ENCODE measurements around the gene NEK6. TPM values are rescaled to one million over a fixed set of nuclear protein-coding genes. Genes with fewer than 3 reads are reported as not detected.

NEK6 gene
- total RNA-seq, 2 donors from 2014 or later: 15.5 to 23.6 TPM

GRCh38 chr9:124334568-124335319 is 77.0 kb downstream of the NEK6 start:
- WGBS, 2 donors: 87 to 91% methylated on average over 14 to 15 of the region's 15 CpGs
- DNase-seq (no peak), ATAC-seq (no peak)
- H3K4me3 ChIP-seq: no peak overlapping the region
- H3K36me3 ChIP-seq (replicated peaks in 1 of 2; ENCODE audit: insufficient read depth in 1 of 2, low read depth in 2 of 2): peaks cover 0 to 10% of the 10 kb centered on the region in 2 donors
- H3K9me3 ChIP-seq: peaks cover 0 to 9% (median 0%) of the 10 kb centered on the region in 3 donors
- intact Hi-C loops (cut with DNase I): no loop called here
- TF ChIP-seq POLR2A (IDR thresholded peaks at IDR 0.05) (no peak), CTCF (IDR thresholded peaks at IDR 0.05) (no peak)
- H3K27me3 ChIP-seq: no peaks in the 10 kb centered on the region
- no peaks in the 10 kb centered on the region for H3K4me1 ChIP-seq
- H3K27ac ChIP-seq: no peak overlapping the region

GRCh38 chr9:124335320-124335707 is 77.6 kb downstream of the NEK6 start:
- H3K9me3 ChIP-seq: peaks cover 0 to 9% (median 0%) of the 10 kb centered on the region in 3 donors
- no peaks in the 10 kb centered on the region for H3K4me1 ChIP-seq
- DNase-seq (no peak), ATAC-seq (no peak)
- H3K27me3 ChIP-seq: no peaks in the 10 kb centered on the region
- intact Hi-C loops (cut with DNase I): no loop called here
- peaks cover 0 to 9% of the 10 kb centered on the region in 2 donors for H3K36me3 ChIP-seq (replicated peaks in 1 of 2; ENCODE audit: insufficient read depth in 1 of 2, low read depth in 2 of 2)
- TF ChIP-seq CTCF (IDR thresholded peaks at IDR 0.05) (no peak), POLR2A (IDR thresholded peaks at IDR 0.05) (no peak)
- WGBS, 2 donors: 87 to 97% methylated on average over 10 to 14 of the region's 14 CpGs
- H3K4me3 ChIP-seq: no peak overlapping the region
- no peak overlapping the region for H3K27ac ChIP-seq

GRCh38 chr9:124337562-124337961 is 79.8 kb downstream of the NEK6 start:
- TF ChIP-seq CTCF (IDR thresholded peaks at IDR 0.05): no peak
- TF ChIP-seq POLR2A (IDR thresholded peaks at IDR 0.05): no peak
- intact Hi-C loops (cut with DNase I): no loop called here
- H3K4me3 ChIP-seq: no peak overlapping the region
- WGBS, 2 donors: 98 to 100% methylated on average over 5 of the region's 5 CpGs
- no peak overlapping the region for H3K27ac ChIP-seq
- H3K27me3 ChIP-seq: no peaks in the 10 kb centered on the region
- peaks cover 0 to 5% of the 10 kb centered on the region in 2 donors for H3K36me3 ChIP-seq (replicated peaks in 1 of 2; ENCODE audit: insufficient read depth in 1 of 2, low read depth in 2 of 2)
- no peak for ATAC-seq
- peaks cover 0 to 9% (median 0%) of the 10 kb centered on the region in 3 donors for H3K9me3 ChIP-seq
- DNase-seq: no peak
- H3K4me1 ChIP-seq: no peaks in the 10 kb centered on the region

- DNase-seq (no peak), ATAC-seq (no peak)
- Histone ChIP-seq H3K27me3 (no peaks in the 10 kb centered on the region), H3K4me1 (no peaks in the 10 kb centered on the region), H3K27ac (no peak overlapping the region), H3K4me3 (no peak overlapping the region), H3K36me3 (replicated peaks in 1 of 2; ENCODE audit: insufficient read depth in 1 of 2, low read depth in 2 of 2) (peaks cover 0 to 6% of the 10 kb centered on the region in 2 donors), H3K9me3 (peaks cover 0 to 9% (median 0%) of the 10 kb centered on the region in 3 donors)
- WGBS, 2 donors: 83 to 87% methylated on average over 7 to 13 of the region's 13 CpGs
- intact Hi-C loops (cut with DNase I): no loop called here
- no peak for TF ChIP-seq CTCF (IDR thresholded peaks at IDR 0.05)
- no peak for TF ChIP-seq POLR2A (IDR thresholded peaks at IDR 0.05)
Measured at GRCh38 chr9:124339603-124340146, 81.9 kb downstream of the NEK6 start.

Data from body of pancreas (tissue), 4 donors.